NCI-H82 treated with DMSO at 0.1 percent for 48 hours (cell line): ENCODE data around the gene ASCC1.

ENCODE experiments used
- DNase-seq: peaks from one replicate; lab custom pipeline; 2025; ENCODE audit not compliant: unreplicated experiment; lab: John Stamatoyannopoulos, UW

The ASCC1 gene

DNA sequence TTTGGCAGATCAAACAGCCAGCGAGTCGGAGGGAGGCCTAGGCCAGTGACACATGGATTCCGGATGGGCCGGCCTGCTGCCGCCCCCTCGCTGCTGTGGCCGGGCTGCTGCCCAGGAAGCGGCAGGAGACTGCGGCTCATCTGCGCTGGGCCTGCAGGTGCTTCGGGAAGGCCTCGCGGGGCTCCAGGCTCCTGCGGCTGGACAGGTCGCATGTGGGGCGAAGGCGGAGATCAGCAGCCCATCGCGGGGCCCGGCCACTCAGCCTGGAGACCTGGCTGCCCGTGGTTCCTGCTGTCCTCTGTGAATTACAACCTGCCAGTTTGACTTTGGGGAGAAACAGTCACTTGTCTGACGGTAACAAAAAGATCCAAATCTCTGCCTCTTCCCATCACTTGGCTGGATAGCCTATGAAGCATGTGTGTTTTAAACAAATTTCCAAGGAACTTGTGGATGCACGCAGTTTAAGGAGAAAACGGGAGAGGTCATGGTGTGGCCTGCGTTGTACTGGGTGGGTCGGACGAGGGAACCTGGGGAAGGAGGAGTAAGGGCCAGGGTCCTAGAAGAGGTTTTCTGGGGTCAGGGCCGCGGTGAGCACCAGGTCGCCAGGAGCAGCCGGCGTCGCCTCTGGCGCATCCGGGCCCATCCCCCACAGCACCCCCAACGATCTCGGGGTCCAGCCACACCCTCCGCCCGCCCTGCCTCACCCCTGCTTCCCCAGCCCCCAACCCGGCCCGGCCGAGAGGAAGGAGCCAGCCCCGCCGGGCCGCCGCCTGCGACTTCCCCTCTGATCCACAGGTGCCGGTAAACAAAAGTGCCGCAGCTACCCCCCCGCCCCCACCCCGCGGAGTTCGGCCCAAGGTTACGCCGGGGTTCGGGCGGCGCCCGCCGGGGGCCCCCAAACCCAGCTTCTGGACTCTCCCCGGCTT, 129.3 kb downstream of the ASCC1 start:
- DNase-seq: no peak

DNA sequence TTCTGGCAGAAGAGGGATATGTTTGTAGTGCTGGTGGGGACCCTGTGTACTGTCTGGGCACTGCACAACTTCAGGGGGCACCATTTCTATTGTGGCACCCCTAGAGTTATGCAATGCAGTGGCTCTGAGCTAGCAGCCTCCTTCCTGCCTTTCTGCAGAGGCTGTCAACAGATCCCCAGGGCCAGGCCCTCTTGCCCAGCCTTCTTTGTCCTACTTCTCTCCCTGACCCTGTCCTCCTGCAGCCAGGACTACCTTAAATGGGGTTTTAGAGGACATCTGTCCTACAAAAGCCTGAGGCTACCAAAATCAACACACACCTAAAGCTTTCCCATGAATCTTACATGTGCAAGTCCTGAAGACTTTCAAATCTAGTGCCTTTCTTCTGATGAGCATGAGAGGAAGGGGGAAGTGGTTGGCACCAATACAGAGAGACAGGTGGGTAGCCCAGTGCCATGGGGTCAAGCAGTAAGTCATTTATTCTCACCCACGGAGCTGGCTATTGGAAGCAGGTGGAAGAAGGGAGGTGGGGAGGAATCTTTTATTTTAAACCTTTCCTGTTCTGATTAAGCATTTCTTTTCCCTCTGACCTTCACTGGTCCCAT, 130.1 kb downstream of the ASCC1 start:
- no peak for DNase-seq

DNA sequence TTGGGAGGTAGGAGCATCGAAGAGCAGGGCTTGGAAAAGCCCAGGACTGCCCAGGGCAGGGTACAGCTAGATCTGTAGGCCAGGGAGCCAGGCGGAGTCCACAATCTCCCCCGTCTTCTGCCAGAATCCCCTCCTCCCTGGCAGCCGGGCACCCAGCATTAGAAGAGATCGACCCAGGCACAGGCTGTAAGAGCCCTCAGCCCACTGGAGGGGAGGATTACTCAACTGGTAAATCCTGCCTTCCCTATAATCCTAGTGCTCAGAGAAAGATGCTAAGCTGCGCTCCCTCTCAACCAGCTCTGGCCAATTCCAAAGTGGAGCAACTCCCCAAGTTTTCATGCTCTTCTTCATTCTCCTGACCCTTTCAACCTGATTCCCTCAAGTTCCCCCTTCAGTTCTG, 130.9 kb downstream of the ASCC1 start:
- peak; percentile 65 for DNase-seq

DNA sequence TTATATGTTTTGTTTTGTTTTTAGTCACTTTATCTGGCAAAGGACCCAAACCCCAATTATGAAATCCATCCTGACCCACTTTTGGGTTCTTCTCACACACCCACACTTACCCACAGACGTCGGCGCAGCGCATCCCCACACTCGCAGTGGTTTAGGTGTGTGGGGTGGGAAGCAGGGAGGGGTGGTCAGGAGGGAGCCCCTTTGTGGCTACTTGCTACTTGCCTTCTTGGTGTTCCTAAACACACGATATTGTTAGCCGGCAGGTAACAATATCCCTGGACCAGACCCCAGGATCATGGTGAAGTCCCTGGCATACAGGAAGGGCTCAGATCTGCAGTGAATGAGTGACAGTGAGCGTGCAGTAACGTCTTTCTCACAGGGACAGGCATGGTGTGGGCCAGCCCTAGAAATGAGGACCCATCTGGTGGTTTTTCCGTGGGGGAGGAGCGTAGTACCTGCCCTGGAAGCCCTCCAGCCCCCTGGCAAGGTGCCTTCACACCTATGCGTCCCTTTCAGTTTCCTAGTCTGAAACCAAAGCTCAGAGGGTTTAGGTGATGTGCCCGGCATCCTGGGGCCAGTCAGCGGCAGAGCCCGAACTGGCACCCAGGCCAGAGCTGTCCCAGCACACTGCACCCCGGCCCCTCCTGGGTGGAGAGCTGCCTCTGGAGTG, 132.2 kb downstream of the ASCC1 start:
- DNase-seq: no peak

DNA sequence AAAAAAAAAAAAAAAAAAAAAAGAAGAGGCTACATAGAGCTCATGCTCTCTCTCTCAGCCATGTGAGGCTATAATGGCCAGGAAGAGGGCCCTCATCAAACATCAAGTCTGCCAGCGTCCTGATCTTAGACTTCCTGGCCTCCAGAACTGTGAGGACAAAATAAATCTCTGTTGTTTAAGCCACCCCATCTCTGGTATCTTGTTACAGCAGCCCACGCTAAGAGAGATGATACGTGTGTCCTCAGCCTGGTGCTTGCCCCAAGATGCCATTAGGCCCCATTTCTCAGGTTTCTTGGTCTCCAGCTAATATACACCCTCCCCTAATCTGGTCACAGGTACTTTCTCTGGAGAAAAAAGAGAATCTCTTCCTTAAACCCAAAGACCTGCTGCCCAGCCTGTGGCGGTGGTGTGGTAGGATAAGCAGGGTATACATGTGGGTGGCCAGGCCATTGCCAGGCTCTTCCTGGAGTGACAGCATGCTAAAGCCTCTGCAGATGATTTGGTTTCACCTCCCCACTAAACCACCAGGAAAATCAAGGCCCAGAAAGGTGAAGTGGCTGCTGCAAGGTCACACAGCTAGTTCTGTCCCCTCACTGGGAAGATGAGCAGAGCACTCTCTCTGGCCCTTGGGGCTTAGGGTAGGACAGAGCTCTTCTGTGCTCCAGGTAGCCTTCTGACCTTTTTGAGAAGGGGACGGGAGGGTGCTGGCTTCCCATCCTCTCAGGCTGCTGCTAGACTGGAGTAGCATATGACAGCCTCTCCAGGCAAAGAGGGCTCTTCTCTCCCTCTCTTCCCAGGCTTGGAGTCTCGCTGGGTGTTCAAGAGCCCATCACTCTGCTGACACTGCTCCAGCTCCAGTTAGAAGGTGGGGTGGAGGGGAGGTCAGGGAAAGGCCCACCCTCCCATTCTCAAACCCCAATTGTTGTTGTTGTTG, 133.0 kb downstream of the ASCC1 start:
- DNase-seq: no peak

DNA sequence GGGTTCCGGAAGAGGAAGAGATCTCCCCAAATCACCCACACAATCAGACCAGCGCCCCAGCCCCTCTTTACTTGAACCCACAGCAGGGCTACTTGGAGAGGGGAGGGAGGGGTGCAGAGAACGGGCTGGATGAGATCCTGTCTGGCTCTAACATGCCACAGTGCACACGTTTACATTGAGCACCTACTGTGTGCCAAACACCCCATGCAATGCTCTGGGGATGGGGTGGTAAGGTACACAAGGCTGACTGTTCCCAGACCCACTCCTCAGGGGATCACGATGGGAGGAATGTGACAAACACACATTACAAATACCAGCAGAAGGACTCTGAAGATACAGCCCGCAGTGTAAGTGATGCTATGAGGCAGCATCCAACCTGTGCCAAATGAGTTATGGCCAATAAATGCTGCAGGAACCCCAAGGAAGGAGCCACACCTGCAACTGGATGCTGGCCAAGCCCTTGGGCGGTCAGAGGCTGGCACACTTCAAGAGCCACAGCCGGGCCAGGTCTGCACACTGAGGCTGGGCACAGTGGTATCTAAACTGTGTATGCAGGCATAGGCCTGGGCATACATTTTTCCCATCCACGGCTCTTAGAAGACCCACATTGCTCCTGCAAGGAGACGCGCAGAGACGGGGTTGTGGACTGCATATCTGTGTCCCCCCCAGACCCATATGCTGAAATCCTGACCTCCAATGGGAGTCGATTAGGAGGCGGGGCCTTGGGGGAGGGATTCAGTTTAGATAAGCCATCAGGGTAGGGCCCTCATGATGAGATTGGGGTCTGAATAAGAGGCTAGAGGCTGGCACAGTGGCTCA, 134.1 kb downstream of the ASCC1 start:
- no peak for DNase-seq

DNA sequence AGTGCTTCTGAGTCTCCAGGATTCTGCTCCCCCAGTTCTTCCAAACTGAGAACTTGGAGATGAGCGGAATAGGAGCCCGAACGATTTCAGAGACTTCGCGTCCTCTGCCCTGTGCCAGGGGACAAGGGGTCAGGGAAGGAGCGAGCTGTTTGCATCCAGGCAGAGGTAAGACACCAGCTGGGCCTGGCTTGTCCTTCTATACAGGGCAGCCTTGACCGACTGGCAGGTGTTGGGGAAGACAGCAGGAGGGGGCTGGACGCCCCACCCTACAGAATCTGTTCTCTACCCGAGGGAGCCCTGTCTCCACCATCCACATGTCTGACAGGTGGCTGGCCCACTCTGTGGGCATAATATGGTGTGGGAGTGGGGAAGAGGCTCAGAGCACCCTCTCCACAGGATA, 134.9 kb downstream of the ASCC1 start:
- no peak for DNase-seq

DNA sequence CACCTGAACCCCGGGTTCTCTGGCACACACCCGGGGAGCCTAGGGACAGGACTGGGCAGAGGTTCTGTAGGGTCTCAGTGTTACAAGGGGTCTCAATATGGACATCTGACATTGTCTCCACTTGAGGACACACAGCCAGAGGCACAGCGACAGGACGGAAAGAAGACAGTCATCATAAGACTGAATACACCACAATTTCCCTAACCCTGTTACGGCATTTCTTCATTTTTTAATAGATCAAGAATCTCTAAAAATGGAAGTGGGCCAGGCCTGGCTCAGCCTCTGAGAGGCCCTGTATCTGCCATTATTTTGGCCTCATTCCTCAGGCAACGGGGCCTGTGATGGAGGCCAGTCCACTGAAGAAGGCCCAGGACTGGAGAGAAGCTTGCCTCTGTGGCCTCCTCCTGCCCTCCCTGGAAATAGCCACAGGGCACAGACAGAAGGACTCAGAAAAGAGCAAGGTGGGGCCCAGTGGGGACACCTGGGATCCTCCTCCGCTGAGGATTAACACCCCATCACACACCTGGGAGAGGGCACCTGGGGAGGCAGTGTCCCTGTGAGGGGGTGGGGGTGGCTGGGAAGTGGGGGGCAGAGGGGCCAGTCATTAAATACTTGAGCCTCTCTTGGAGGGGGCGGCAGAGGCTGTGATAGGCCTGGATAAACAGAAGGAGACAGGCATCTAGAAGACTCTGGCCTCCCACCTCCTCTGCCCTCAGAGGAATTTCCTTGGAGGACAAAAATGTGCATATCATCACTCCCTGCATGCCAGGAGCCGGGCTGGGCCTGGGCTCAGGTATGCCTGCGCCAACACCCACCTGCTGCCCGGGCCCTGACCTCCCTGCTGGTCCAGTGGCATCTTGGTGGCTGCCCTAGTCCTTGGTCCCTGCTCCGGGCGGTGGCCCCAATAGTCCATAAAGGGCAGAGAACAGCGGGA, 135.8 kb downstream of the ASCC1 start:
- DNase-seq: no peak

DNA sequence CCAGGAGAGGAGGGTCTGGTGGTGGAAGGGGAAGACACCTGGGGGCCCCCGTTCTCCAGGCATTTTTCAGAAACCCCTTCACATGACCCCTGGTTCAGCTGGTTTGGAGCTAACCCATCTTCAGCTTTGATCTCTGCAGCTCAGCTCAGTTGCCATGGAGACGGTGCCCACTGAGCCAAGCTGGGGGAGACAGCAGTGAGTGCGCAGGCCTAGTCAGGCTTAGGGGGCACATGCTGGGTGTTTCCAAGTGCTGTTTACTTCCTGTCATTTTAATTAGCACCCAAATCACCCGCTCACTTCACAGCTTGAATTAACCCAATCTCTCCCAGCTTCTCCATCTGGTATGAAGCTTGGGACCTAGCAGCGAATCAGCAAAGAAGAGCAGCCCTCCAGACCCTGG, 136.7 kb downstream of the ASCC1 start:
- DNase-seq: no peak

DNA sequence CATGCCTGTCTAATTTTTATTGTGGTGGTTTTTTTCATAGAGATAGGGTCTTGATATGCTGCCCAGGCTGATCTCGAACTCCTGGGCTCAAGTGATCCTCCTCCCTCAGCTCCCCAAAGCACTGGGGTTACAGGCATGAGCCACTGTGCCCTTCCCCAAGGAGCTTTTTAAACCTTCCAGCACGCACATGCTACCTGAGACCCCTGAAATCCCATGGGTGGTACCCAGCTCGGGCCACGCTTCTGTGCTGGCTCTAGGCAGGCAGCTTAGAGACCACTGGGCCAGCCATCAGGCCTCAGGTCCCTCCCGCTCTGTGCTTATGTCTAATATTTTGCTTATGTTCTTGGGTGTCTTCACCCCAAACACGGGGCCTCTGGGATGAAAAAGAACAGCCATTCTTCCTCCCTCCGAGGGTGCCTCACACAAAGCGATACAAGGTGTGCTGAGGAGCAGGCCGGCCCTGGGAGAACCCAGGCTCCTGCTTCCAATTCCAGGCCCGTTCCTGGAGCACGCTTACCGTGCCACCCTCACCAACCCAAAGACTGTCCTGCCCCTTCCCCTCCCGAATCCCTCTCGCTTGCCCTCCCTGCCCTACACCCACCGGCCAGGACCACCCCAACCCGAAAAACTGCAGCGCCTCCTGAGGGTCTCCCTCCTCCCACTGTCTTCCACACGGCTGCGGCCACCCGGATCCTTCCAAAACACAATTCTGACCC, 138.6 kb downstream of the ASCC1 start:
- DNase-seq: no peak

DNA sequence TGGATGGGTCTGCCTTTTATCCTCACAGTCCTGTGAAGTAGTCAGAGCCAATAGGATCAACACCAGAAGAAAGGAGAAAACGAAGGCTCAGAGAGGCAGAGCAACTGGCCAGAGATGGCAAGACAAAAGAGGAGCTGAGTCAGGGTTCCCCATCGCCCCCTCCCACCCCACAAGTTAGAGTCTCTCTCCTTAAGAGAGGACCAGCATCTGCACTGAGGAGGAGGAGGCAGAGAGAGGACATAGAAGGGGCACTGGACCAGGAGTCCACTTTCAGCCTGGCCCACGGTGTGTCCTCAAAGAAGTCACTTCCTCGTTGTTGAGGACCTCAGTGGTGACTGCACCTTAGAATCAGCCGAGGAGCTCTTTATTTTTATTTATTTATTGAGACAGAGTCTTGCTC, 139.3 kb downstream of the ASCC1 start:
- DNase-seq: no peak

DNA sequence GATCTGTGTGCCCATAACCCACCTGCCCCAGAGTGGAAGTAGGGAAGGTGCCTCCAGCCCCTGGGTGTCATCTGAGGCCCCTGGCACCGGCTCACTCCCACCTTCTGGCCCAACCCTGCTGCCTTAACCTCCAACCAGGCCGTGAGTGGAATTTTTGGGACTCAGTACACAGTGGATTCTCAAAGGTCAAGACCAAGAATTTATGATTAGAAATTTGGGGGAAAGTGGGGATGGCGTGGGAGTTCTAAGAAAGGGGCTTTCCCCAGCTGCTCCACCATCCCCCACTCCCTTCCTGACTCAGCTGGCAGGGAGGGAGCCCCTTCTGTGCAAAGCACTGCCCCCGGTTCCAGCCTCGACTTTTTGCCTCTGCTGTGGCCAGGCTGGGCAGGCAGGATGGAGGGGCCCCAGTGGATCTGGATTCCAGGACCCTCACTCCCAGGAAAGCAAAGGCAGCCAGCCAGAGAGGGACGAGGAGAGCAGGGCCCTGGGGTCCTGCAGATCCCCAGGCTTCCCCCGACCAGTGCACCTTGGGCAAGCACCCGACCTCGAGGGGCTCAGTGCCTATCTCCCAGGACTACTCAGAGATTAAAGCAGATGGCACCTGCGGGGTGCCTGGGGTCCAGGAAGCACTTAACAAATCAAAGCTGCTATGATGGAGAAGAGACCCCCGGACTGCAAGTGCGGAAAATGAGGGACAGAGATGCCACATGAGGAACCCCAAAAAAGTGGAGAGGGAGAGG, 140.5 kb downstream of the ASCC1 start:
- no peak for DNase-seq

DNA sequence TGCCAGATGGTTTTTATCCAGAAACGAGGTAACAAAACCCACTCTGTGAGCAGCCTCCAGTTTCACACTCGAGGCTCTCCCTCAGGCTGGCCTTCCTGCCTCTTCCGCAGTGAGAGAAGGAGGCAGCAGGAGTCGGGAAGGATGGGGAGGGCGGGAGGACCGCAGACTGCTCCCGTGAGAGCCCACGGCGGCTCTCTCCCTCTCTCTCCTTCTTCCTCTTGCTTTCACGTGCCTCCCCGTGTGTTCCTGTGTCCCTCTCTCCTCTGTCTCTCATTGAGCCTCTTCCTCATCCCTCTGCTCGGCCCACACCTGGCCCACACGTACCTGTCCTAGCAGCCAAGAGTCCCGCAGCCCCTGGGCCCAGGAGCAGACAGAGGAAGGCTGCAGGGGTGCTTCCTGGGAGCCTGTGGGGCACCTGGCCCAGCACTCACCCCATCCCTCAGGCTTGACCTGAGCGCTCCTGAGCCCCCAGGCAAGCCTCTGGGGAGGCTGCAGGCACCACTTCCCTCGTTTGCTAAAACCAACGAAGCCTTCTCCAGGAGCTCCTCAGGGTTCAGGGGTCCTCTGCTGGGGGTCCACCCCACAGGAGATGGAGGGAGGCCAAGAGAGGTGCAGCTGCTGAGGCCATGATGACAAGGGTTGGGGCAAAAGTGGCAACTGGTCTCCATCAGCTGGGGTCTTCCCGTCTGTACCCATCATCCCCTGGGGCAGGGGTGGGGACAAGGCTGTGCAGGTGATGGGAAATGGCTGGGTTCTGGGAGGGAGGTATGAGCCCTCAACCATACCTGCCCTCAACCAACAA, 141.3 kb downstream of the ASCC1 start:
- DNase-seq: no peak

DNA sequence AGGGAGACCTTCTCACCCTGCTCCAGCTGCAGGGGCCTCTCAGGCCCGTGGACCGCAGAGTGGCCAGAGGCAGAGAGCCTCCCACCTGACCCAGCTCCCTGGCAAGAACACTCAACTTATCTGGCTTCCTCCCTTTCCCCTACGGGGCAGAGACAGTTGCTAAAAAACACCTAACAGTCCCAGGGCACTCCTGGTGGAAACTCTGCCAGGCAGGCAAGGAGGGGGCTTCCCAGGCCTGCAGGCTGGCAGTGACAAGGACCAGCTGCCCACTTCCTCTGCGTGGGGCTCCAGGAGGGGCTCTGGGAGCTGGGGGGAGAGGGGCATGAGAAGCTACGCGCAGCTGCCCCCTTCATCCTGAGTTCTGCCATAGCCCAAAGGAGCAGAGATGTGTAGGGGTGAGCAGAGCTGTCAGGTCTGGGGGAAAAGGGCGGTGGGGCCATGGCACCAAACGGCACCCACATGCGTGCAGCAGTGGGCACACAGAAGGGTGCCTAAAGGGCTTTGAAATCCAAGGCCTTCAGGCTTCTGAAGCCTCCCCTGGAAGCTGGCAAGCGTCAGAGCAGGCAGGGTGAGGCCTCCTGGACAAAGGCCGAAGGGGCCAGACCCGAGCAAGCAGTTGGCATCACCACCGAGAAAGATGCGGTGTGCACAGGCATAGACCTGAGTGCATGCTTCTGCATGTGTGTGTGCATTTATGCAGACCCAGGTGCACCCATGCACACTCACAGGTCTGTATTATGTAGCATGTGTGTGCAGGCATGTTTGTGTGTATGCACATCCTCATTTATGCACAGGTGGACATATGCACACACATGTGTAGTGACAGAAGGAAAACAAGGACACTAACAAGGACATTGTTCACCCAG, 142.1 kb downstream of the ASCC1 start:
- no peak for DNase-seq

DNA sequence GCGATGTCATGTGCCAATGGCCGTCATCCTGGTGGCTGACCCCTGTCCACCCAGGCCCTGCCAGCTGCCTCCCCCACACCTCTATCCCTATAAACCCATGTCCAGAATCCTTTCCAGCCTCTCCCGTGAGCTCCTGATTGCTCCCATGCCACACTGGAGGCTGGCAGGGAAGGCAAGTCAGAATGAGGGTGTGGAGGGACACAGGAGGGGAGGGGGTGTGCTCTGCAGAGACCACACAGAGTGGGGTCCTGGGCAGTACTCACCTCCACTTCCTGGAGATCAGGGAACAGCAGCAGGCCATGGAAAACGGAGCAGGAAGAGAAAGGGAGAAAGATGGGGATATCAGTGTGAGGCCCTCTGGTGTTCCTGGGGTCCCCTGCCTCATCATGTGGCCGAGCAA, 143.4 kb downstream of the ASCC1 start:
- no peak for DNase-seq

DNA sequence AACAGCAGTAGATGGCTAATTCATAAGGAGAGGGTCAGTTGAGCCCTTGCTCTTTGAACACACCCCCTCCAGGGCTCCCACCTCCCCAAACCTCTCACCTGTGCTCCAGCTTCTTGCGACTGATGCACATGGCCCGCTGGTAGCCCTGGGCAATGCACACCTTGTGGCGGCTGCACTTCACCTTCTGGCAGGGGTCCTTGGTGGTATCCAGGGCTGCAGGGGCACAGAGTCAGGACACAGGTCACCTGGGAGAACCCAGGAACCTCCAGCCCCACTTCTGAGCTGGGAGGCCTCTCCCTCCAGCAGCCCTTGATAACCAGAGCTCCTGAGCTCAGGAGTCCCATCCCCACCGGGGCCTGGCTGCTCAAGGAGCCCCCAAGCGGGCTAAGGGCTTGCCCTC, 144.0 kb downstream of the ASCC1 start:
- no peak for DNase-seq
